Mucosa of stomach (tissue), 1 donor: ENCODE data around the gene ATP6V1G3.

ENCODE experiments used
- H3K27me3 ChIP-seq: one replicate; pipeline ENCODE4 v1.7.0; 2013; ENCODE audit warnings: mild to moderate bottlenecking, low read length; ENCODE audit not compliant: control insufficient read depth, insufficient read depth
- H3K36me3 ChIP-seq: one replicate; pipeline ENCODE4 v1.7.0; 2013; ENCODE audit warnings: low read length; ENCODE audit not compliant: control insufficient read depth, insufficient read depth
- H3K4me1 ChIP-seq: one replicate; pipeline ENCODE4 v1.7.0; 2013; ENCODE audit warnings: mild to moderate bottlenecking, low read length; ENCODE audit not compliant: control insufficient read depth, insufficient read depth
- H3K4me3 ChIP-seq: one replicate; pipeline ENCODE4 v1.7.0; 2013; ENCODE audit warnings: low read length
- H3K9ac ChIP-seq: one replicate; pipeline ENCODE4 v1.7.0; 2013; ENCODE audit warnings: mild to moderate bottlenecking, low read length, moderate library complexity
- H3K9me3 ChIP-seq: one replicate; pipeline ENCODE4 v1.7.0; 2013; ENCODE audit warnings: mild to moderate bottlenecking, low read length, moderate library complexity; ENCODE audit not compliant: control insufficient read depth
- donor health status: Pancreatic carcinoma.

Gene ATP6V1G3

GRCh38 chr1:198519639-198520501 is 20.6 kb downstream of the ATP6V1G3 start:
- Histone ChIP-seq H3K9me3 (no peaks in the 10 kb centered on the region), H3K27me3 (no peaks in the 10 kb centered on the region), H3K9ac (no peak overlapping the region), H3K4me3 (no peak overlapping the region), H3K4me1 (no peaks in the 10 kb centered on the region), H3K36me3 (no peaks in the 10 kb centered on the region)

- Histone ChIP-seq H3K4me1 (no peaks in the 10 kb centered on the region), H3K36me3 (no peaks in the 10 kb centered on the region), H3K4me3 (no peak overlapping the region), H3K9ac (no peak overlapping the region), H3K27me3 (no peaks in the 10 kb centered on the region), H3K9me3 (no peaks in the 10 kb centered on the region)
Observed at GRCh38 chr1:198517623-198518199, 22.8 kb downstream of the ATP6V1G3 start.

DNA sequence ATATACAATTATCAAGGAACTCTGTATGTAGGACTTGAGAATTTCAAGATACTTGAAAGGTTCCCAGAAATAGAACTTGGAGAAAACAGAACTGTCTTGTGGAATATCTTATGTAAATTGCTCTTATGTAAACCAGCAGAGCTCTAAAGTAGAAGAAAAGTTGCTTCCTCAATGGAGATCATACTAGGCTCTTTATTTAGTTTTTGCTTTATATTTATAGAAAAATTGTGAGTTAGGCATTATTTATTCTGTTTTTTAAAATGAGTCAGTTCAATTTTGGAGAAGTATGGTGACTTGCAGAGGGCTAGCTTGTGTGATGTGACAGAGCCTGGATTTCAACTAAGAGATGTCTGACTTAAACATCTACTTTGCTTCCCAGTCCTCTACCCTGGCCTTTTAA is 40.4 kb downstream of the ATP6V1G3 start:
- H3K9me3 ChIP-seq, result no peaks in the 10 kb centered on the region
- no peaks in the 10 kb centered on the region for H3K36me3 ChIP-seq
- H3K27me3 ChIP-seq, result no peaks in the 10 kb centered on the region
- no peak overlapping the region for H3K9ac ChIP-seq
- no peaks in the 10 kb centered on the region for H3K4me1 ChIP-seq
- H3K4me3 ChIP-seq, result no peak overlapping the region

- Histone ChIP-seq H3K27me3 (no peaks in the 10 kb centered on the region), H3K9ac (no peak overlapping the region), H3K4me3 (no peak overlapping the region), H3K4me1 (no peaks in the 10 kb centered on the region), H3K36me3 (no peaks in the 10 kb centered on the region), H3K9me3 (no peaks in the 10 kb centered on the region)
Observed at GRCh38 chr1:198499588-198499987, 40.9 kb downstream of the ATP6V1G3 start.

- no peaks in the 10 kb centered on the region for H3K27me3 ChIP-seq
- no peak overlapping the region for H3K9ac ChIP-seq
- no peaks in the 10 kb centered on the region for H3K9me3 ChIP-seq
- no peak overlapping the region for H3K4me3 ChIP-seq
- H3K4me1 ChIP-seq, result no peaks in the 10 kb centered on the region
- no peaks in the 10 kb centered on the region for H3K36me3 ChIP-seq
Observed at GRCh38 chr1:198498881-198499280, 41.6 kb downstream of the ATP6V1G3 start.

- no peaks in the 10 kb centered on the region for H3K9me3 ChIP-seq
- no peak overlapping the region for H3K9ac ChIP-seq
- no peak overlapping the region for H3K4me3 ChIP-seq
- H3K36me3 ChIP-seq, result no peaks in the 10 kb centered on the region
- H3K4me1 ChIP-seq, result no peaks in the 10 kb centered on the region
- H3K27me3 ChIP-seq, result no peaks in the 10 kb centered on the region
Observed at GRCh38 chr1:198498103-198498385, 42.4 kb downstream of the ATP6V1G3 start.

DNA sequence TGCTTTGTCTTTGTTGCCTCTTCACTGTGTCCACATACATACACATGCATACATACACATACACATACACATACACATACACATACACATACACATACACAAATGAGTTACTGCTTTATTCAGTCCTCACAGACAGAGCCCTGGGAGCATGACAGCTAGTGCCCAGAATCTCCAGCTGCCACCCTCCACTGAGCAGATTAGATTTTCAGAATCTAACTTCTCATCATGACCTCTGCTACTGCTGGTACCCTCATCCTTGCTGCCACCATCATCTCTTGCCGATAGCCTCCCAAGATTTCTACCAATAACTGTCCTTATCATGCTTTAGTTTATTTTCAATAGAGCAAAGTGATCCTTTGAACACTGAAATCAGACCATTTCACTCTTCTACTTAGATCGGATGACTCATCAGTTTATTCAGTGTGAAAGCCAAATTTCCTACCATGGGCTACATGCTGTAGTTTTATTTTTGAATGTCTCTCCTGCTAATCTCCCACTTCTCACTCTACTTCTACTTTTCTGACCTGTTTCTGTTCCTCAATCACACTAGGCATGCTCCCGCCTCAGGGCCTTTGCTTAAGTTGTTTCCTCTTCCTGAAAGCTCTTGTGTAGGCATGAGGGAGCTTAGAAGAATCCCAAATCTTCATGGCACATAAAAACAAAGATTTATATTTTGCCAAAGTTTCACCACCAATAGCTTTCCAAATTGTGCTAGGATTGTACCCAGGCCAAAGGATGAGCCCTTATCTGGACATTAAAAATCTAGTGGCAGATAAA is 43.0 kb downstream of the ATP6V1G3 start:
- no peaks in the 10 kb centered on the region for H3K27me3 ChIP-seq
- H3K9ac ChIP-seq, result no peak overlapping the region
- H3K36me3 ChIP-seq, result no peaks in the 10 kb centered on the region
- no peaks in the 10 kb centered on the region for H3K9me3 ChIP-seq
- no peaks in the 10 kb centered on the region for H3K4me1 ChIP-seq
- H3K4me3 ChIP-seq, result no peak overlapping the region

GRCh38 chr1:198496216-198497143 is 44.0 kb downstream of the ATP6V1G3 start:
- Histone ChIP-seq H3K4me1 (no peaks in the 10 kb centered on the region), H3K27me3 (no peaks in the 10 kb centered on the region), H3K36me3 (no peaks in the 10 kb centered on the region), H3K9ac (no peak overlapping the region), H3K4me3 (no peak overlapping the region), H3K9me3 (no peaks in the 10 kb centered on the region)

- H3K9me3 ChIP-seq, result no peaks in the 10 kb centered on the region
- no peaks in the 10 kb centered on the region for H3K36me3 ChIP-seq
- H3K4me3 ChIP-seq, result no peak overlapping the region
- no peaks in the 10 kb centered on the region for H3K27me3 ChIP-seq
- H3K4me1 ChIP-seq, result no peaks in the 10 kb centered on the region
- no peak overlapping the region for H3K9ac ChIP-seq
Observed at GRCh38 chr1:198495631-198496030, 44.8 kb downstream of the ATP6V1G3 start.

DNA sequence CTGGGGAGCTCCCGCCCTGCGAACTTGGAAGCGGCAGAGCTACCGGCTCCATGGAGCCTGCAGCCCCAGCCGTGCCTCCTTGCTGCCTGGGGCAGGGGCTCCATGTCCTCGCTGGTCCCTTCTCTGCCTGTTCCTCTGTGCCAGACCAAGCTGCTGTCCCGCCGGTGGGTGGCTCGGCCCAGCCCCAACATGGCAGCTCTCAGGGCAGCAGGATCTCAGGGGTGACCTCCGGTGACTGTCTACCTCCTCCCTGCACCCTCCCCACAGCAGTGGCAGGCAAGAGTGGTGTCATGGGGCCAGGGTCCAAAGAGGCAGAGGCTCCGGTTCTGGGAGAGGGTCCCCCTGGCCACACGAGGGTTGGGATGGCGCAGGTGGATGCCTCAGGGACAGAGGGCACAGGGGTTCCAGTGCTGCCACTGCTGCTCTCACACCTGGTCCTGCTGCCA is 45.8 kb downstream of the ATP6V1G3 start:
- Histone ChIP-seq H3K4me3 (no peak overlapping the region), H3K4me1 (no peaks in the 10 kb centered on the region), H3K36me3 (no peaks in the 10 kb centered on the region), H3K9ac (no peak overlapping the region), H3K27me3 (no peaks in the 10 kb centered on the region), H3K9me3 (no peaks in the 10 kb centered on the region)

GRCh38 chr1:198494139-198494538 is 46.3 kb downstream of the ATP6V1G3 start:
- Histone ChIP-seq H3K4me1 (no peaks in the 10 kb centered on the region), H3K4me3 (no peak overlapping the region), H3K36me3 (no peaks in the 10 kb centered on the region), H3K9ac (no peak overlapping the region), H3K9me3 (no peaks in the 10 kb centered on the region), H3K27me3 (no peaks in the 10 kb centered on the region)
